Posterior vena cava (tissue), 2 donors: ENCODE results near the gene KYNU. TPM values are rescaled to one million over a fixed set of nuclear protein-coding genes. Genes with fewer than 3 reads are reported as not detected.
"Not testable (repeated sequence)": the region's sequence is repeated elsewhere in the genome, so short reads cannot be mapped to it uniquely, and the experiment has no call there.

ENCODE experiments used
- DNase-seq: peaks from one replicate; pipeline ENCODE4 v3.0.0-alpha.2; 2020; ENCODE audit warnings: low spot score
- intact Hi-C, 2 donors: fragments of 100-400 bp; cut with DNase I; formaldehyde crosslinking; loops; one replicate each; pipeline versions ENCODE4 v1.14.1 to v1.14.2; 2022 to 2023
- total RNA-seq, 2 donors: library from RNA; stranded (reverse); fragmentation: NEBNext Ultra II Directional; extraction: Animal tissue kit (Norgen Biotek cat#: 25700); gene quantifications; one replicate each; pipeline ENCODE4 v1.2.1, GENCODE V29; 2021
- donor health status: DM: yes; HTN: yes; CAD: no.
- donor health status: DM: yes; HTN: yes; CAD: no.

KYNU gene
- total RNA-seq, 2 donors from 2014 or later, result 3.0 to 6.9 TPM

DNA sequence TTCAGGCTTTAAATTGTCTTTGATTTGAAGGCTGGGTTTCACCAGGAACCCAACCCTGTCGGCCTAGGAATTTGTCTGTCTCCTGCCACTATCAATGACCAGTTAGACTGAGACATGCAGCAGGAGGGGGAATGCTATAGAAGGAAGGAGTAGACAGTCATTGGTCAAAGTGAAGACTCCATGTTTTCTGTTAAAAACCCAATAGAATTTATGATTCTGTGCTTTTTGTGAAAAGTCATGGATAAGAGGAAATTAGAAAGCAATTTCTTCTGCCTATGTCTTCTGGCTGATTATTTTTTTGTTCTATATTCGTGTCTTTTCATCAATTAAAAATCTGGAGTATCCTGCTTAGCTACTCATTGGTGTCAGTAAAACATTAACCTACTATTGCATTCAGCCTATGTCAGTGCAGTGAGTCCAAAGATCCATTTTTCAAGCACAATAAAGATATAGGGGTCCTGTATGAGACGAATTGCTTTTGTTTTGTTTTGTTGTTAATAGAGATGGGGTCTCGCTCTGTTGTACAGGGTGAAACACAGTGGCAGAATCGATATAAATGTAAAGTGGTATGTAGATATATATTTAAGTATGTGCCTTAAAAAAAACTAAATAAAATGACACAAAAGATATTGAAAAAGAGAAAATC is 7.9 kb upstream of the KYNU start:
- intact Hi-C loops, result no loop called here
- no peak for DNase-seq

DNA sequence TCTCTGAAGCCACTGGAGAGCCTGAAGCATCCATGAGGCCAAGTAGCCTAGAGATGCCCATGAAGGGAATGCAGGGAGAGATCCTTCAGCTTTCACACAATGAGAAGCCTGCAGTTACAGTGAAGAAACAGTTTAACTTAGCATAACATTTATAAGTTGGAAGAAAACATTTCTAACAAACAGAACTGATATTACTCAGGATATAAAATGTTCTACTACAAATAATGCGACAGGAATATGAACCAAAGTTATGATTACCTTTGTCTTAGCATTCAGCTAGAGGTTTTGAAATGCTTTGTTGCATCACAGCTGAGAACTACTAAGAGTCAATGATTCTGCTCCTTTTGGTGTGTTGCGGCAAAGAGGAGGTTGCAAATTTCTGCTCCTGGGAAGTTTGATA is 6.9 kb upstream of the KYNU start:
- DNase-seq, result no peak
- intact Hi-C loops, result no loop called here

DNA sequence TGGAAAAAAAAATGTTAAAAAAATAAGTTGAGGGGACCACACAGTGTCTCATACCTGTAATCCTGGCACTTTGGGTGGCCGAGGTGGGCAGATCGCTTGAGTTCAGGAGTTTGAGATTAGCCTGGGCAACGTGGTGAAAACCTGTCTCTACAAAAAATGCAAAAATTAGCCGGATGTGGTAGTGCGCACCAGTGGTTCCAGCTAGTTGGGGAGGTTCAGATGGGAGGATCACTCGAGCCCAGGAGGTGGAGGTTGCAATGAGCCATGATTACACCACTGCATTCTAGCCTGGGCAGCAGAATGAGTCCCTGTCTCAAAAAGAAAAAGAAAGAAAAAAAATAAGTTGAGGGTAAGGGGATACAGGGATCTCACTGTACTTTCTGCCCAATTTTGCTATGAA is 6.1 kb upstream of the KYNU start:
- DNase-seq, result no peak
- intact Hi-C loops, result no loop called here

DNA sequence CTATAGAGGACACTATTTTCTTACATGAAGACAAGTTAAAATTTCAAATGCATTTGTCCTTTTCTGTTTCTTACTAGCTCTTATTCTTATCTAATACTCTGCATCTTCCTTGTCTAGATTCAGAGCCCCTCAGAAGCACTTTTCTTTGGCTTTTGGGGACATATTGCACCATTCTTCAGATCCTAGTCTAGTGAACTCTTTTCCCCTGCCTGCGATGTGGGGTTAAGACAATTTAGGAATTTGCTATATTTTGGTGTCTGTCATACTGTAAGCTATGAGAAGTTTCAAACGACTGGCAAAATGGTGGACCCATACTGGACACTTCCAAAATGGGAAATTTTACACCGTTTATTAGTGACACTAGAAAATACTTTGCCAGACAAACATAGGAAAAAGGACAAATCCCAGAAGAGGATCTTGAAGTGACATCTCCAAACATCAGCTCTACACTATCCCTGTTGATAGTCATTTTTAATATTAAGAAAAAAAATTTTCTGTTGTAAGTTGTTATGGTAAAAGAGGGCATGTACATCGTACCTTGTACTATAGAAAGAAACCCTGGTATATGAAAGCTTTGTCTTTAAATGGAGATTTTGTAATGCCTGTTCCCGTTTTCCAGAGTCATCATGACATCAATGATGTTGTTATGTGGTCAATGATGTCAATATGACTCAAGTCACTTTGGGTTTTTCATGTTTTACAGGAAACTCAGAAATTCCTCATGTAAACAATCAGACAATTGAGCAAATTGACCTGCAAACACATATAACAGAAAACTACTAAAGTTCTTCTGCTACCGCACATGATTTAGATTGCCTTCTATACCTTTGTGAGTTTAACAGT is 4.4 kb upstream of the KYNU start:
- intact Hi-C loops, result no loop called here
- no peak for DNase-seq

DNA sequence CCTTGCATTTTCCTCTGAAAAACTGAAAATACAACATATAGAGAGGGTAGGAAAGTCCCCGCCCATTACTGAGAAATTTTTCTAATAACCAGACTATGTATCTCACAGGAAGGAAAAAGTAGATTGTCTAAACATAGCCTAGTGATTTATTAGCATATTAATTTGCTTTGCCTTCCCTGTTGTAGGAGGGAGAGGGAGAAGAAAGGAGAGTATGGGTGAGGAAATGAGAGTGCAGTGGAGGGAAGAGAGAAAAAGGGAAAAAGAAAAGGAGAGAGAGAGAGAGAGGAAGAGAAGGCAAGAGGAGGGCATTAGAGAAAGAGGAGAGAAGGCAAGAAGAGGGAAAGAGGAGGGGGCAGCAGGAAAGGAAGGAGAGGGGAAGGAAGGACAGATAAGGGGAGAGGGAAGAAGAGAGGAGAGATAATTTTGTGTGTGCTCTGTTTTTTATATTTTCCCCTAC is 3.6 kb upstream of the KYNU start:
- DNase-seq, result no peak
- intact Hi-C loops, result no loop called here

DNA sequence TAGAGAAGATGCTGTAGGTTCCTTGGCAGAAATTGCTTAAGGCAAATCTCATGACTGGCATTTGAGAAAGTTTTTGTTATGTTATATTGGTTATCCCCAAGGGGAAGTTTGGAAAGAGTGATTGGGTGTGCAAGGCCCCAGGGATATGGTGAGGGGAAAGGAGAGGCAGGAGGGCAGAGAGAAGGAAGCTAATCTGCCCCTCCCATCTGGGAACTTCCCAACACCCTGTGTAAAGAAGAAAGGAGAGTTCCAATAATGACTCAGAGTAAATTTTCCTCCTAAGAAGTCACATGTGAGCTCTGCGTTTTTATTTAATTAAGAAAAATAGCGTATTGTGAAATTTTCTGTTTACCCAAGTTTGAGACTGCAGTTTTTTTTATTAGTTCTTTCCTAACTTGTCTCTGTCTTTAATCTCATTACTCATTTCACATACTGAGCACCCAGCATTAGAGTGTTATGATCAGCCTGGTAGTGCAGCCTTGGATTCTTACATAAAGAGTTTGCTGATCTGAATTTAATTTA is 3.1 kb upstream of the KYNU start:
- no peak for DNase-seq
- intact Hi-C loops, result no loop called here

DNA sequence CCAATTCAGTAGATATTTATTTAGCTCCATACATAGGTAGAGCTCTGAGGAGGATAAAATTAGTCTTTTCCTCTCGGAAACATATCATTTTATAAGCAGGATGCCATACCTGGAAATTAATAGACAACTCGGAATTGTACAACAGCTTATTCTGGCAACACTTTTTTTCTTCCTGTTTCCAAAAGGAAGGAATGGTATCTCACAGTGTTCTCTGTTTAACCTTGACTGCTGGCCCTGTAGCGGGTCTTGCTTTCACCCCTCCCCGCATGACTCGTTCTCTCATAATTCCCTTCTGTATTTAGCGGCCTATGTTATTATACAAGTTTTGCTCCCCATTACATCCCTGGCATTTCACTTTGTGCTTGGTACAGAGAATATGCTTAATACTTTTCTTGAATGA is 2.5 kb upstream of the KYNU start:
- intact Hi-C loops, result no loop called here
- no peak for DNase-seq

DNA sequence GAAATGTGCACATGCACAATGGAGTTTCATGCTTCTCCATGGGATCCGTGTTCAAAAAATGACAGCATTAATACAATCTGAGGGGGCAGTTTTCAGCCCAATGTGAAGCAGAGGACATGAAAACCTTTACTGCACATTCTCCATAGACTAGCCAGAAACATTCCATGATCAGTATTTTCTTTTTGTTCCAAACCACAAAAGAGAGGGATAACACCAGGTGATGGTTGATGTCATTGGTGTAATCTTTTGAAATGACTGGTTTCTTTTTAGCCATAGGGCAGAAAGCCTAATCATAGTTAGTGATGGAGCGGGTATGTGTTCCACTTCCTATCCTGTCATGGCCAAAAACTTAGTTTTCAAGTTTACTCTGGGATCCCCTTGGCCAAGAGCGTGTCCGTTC is 1.8 kb upstream of the KYNU start:
- intact Hi-C loops, result no loop called here

DNA sequence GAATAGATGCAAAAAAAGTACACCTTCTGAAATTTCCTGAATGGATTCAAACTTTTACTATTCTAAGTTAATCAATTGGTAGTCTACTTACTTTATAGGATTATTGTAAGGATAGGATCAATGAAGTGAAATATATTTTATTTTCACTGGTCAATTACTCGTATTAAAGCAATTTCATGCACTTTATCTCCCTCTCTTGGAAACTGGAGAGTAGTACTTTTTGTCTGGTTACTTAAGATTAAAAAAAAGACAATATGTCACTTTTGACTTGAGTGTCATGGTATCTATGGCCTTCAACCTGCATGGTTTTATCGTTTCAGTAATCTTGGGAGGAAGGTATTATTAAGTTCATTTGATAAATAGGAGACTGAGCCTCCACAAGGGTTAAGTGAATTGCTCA is 1.0 kb upstream of the KYNU start:
- DNase-seq, result no peak
- intact Hi-C loops, result no loop called here

More for the DNA sequence above, 1.8 kb upstream of the KYNU start:
- DNase-seq, result no peak

DNA sequence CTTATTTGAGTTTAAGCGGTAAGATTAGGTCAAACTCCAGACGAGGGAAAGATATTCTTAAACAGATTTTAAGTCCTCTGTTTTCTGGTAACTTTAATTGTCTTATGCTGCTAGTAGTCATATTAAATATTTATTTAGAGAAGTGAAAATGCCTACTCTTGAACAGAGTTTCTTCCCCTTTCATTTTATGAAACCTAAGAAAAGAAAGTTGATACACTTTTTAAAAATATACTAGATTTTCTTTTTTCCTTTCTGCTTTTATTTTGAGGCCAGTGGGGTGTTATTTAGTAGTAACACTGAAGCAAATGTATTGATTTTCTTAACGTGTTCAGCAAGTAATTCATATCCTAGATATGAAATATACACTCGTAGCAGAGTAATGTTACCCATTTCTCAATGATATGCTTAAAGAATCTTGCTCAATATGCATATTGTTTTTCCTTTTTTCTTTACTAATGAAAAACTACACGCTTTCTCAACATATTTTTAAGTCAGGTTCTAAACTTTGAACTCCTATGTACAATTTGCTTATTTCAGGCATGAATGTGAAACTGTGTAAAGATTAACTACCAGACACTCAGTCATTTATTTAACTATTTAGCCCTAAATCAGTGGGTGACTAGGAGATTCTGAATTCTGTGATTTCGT is 691 bp downstream of the KYNU start:
- intact Hi-C loops, result no loop called here
- DNase-seq, result no peak

DNA sequence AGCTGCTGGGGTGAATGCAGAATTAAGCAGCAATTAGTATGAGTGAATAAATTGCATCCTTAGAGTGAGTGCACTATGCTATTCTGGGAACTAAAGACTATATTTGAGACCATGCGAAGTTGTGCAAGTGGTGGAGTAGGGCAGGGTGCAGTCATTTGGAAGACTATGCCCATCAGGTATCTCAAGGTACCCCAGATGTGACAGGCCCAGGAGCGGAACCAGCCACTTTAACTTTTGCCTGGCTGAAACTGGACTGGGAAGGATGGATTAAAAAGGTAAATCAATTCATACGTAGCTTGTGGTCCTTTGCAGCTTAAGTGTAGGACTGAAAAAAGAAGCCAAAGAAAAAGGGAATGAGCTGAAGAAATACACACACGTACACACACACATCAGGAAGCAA is 1.7 kb downstream of the KYNU start:
- no peak for DNase-seq
- intact Hi-C loops, result no loop called here

DNA sequence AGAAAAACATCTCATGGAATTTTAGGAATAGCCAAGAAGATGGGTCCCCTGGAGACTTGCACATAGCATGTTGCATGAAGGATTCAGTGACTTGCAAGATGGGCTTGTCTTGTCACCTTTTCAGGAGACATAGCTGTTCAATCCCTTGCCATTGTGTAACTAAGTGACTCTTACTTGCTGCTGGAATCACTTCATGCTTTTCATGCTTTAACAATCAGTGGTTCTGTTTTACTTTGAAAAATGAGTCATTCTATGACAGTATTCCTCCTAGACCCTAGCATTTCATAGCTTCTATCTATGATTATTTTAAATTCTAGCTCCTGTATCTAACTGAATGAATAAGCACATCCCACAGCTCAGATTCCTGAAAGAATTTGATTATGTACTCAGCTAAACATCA is 2.8 kb downstream of the KYNU start:
- DNase-seq, result no peak
- intact Hi-C loops, result no loop called here

DNA sequence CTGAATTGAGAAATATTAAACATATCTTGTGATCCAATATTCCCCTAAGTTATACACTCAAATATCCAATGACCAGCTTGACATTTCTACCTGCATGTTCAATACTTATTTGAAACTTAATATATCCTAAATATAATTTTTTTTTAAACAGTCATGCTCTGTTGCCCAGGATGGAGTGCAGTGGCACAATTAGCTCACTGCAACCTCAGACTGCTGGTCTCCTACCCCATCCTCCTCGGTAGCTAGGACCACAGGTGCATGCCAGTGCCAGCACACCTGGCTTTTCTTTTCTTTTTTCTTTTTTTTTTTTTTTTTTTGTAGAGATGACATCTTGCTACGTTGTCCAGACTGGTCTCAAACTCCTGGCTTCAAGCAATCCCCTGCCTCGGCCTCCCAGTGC is 4.2 kb downstream of the KYNU start:
- no peak for DNase-seq
- intact Hi-C loops, result no loop called here

DNA sequence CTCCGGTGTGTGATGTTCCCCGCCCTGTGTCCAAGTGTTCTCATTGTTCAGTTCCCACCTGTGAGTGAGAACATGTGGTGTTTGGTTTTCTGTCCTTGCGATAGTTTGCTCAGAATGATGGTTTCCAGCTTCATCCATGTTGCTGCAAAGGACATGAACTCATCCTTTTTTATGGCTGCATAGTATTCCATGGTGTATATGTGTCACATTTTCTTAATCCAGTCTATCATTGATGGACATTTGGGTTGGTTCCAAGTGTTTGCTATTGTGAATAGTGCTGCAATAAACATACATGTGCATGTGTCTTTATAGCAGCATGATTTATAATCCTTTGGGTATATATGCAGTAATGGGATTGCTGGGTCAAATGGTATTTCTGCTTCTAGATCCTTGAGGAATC is 5.0 kb downstream of the KYNU start:
- DNase-seq, intact Hi-C loops: not testable (repeated sequence)

DNA sequence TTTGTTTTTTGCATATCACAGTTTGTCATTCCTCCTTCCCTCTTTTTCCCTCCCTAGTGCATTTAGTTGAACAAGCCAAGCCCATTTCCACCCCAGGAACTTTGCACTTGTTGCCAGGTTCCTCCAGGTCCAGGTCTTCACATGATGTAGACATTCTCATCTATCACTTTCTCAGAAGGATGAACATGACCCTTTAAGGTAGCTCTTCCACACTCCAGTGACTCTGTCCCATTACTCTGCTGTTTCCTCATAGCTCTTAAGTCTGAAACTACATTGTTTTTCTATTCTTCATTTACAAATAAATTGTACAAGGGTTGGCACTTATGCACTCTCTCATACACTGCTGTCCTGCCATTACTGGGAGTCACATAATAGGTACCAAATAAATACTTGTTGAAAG is 6.1 kb downstream of the KYNU start:
- intact Hi-C loops, result no loop called here
- no peak for DNase-seq

DNA sequence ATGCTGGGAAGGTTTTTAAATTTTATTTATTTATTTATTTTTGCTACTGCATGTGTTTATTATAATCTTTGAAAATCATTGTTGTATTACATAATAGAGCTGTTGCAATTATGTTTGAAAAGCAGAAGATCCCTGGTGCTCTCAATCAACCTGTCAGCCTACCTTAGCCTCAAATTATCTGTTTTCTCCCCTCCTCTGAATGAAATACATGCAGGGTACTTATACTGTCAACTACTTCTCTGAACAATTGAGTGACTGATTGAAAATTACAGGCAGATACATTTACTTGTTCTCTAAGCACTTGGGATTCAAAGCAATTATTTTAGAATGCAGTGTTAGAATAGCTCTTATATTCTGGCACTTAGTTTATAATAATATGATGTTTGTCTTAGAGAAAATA is 8.1 kb downstream of the KYNU start:
- intact Hi-C loops, result no loop called here
- no peak for DNase-seq

DNA sequence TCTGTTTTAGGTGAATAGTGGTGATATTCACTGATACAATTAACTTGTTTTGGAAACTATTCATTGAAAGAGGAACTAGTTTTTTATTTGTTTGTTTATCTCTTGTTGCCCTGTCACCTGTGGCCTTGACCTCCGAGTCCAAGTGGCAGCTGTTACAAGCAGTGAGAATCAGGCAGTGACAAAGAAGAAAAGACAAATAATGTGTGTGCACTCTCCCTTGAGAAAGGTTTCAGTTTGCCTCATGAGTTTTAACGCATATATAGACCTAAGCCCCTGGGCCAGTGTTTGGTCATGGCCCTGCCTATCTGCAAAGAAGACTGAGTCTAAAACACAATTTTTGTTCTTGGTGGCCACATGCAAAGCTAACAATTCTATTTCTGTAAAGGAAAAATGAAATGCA is 15.3 kb downstream of the KYNU start:
- DNase-seq, result no peak
- intact Hi-C loops, result no loop called here

DNA sequence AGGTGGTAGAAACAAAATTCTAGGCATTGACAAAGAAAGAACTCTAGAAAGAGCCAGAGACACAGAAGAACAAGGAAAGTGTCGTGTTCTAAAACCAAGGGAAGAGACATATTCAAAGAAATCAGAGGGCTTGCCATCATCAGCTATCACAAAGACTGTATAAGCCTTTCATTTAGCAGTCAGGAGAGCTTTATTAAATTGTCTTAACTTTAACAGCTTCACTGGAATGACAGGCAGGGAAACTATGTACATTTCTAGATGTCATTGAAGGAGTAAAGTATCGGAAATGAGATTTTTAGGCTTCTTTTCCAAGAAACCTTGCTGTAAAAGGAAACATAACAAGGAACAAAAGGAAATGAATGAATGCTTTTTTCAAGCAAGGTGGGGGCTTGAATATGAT is 15.8 kb downstream of the KYNU start:
- intact Hi-C loops, result no loop called here
- no peak for DNase-seq

DNA sequence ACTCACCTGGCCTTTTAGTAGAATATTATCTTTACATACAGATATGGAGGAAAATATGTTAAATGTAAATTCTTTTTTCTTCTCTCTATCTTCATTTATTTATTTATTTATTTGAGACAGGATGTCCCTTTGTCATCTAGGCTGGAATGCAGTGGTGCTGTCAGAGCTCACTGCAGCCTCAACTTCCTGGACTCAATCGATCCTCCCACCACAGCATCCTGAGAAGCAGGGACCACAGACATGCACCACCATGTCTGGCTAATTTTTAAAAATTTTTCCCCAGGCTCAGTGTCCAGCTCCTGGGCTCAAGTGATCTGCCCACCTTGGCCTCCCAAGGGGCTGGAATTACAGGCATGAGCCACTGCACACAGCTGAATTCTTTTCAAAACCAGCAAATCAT is 20.3 kb downstream of the KYNU start:
- intact Hi-C loops, result no loop called here

DNA sequence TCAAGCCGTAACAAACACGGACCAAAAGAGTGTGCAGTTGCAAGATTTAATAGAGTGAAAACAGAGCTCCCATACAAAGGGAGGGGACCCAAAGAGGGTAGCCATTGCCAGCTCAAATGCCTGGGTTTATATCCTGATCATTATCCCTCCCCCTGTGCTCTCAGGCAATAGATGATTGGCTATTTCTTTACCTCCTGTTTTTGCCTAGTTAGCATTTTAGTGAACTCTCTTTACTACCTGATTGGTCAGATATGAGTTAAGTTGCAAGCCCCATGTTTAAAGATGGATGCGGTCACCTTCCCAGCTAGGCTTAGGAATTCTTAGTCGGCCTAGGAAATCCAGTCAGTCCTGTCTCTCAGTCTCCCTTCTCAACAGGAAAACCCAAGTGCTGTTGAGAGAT is 22.9 kb downstream of the KYNU start:
- DNase-seq, intact Hi-C loops: not testable (repeated sequence)

More for the DNA sequence above, 20.3 kb downstream of the KYNU start:
- DNase-seq, result no peak
